ENCODE data around the gene APOBEC3B. TPM values are rescaled to one million over a fixed set of nuclear protein-coding genes. Genes with fewer than 3 reads are reported as not detected.

The APOBEC3B gene
- total and polyA plus RNA-seq, 2 of the 8 experiments (the other 6 are each of a cell fraction or from before 2014, with no cell fraction given) = 14.2 to 74.9 TPM

- peak; percentile 94 for TF ChIP-seq POU5F1 (IDR thresholded peaks at IDR 0.05; ENCODE audit: low read depth, low read length)
- TF ChIP-seq ASH2L (IDR thresholded peaks at IDR 0.05; ENCODE audit: low read length) = no peak
- no peak for TF ChIP-seq MAFK (IDR thresholded peaks at IDR 0.05; ENCODE audit: low read depth, low read length)
- no peak for TF ChIP-seq SP1 (IDR thresholded peaks at IDR 0.05; ENCODE audit: low read depth, low read length)
- TF ChIP-seq HDAC6 (IDR thresholded peaks at IDR 0.05; ENCODE audit: low read depth, low read length) = no peak
- 0 out of 2 replicates have a peak, but pooled peaks have one; percentile 22 for TF ChIP-seq POLR2AphosphoS5 (IDR thresholded peaks at IDR 0.05; ENCODE audit: low read depth, low read length)
- TF ChIP-seq FOSL1 (IDR thresholded peaks at IDR 0.05; ENCODE audit: insufficient read depth, low read depth, low read length) = no peak
- TF ChIP-seq KDM5A (IDR thresholded peaks at IDR 0.05; ENCODE audit: low read length) = no peak
- peak; percentile 14 to 23 (median 18) for TF ChIP-seq CTCF (IDR thresholded peaks at IDR 0.05; ENCODE audit: control extremely low read depth in 1 of 3, insufficient read depth in 1 of 3, low read depth in 1 of 3, low read length in 3 of 3)
- no peak for TF ChIP-seq CBX5 (IDR thresholded peaks at IDR 0.05; ENCODE audit: low read depth, low read length)
- TF ChIP-seq RBBP5 (IDR thresholded peaks at IDR 0.05; ENCODE audit: borderline replicate concordance, low read depth, low read length) = no peak
- peak; percentile 54; the same call in 1 of the 2 replicates for TF ChIP-seq MAX (IDR thresholded peaks at IDR 0.05)
- no peak for TF ChIP-seq RFX5 (IDR thresholded peaks at IDR 0.05; ENCODE audit: borderline replicate concordance, low read depth, low read length)
- no peak for TF ChIP-seq SAP30 (IDR thresholded peaks at IDR 0.05; ENCODE audit: insufficient read depth, insufficient replicate concordance, low read length)
- TF ChIP-seq SRF (IDR thresholded peaks at IDR 0.05; ENCODE audit: low read depth, low read length) = no peak
These were observed 35.6 kb downstream of the APOBEC3B start (continued) for GRCh38 chr22:39017596-39018365.
